Forelimb muscle (tissue), 1 donor: ENCODE results near the gene SHOC2. TPM values are rescaled to one million over a fixed set of nuclear protein-coding genes. Genes with fewer than 3 reads are reported as not detected.

ENCODE experiments used
- DNase-seq: peaks from one replicate; pipeline ENCODE4 v3.0.0-alpha.2; 2013; ENCODE audit warnings: low read depth
- polyA plus RNA-seq: library from polyadenylated mRNA; unstranded; fragments of 120-200 nt; gene quantifications from one replicate; pipeline ENCODE4 v1.2.1, GENCODE V29; 2013; ENCODE audit not compliant: insufficient read length

Gene SHOC2
- polyA plus RNA-seq, 1 donor = 27.6 TPM

- no peak for DNase-seq
Measured at GRCh38 chr10:110983466-110983865, 64.1 kb downstream of the SHOC2 start.

- peak; percentile 1 for DNase-seq
Measured at GRCh38 chr10:110985497-110986275, 66.3 kb downstream of the SHOC2 start.

- no peak for DNase-seq
Measured at GRCh38 chr10:110989016-110989415, 69.6 kb downstream of the SHOC2 start.

- DNase-seq = no peak
Measured at GRCh38 chr10:110992006-110992800, 72.8 kb downstream of the SHOC2 start.

GRCh38 chr10:110993024-110993693 is 73.8 kb downstream of the SHOC2 start:
- no peak for DNase-seq

- DNase-seq = no peak
Measured at GRCh38 chr10:110994406-110995086, 75.1 kb downstream of the SHOC2 start.

- no peak for DNase-seq
Measured at GRCh38 chr10:110995301-110995700, 75.9 kb downstream of the SHOC2 start.

- DNase-seq = no peak
Measured at GRCh38 chr10:110996256-110996655, 76.9 kb downstream of the SHOC2 start.

- no peak for DNase-seq
Measured at GRCh38 chr10:111004016-111004415, 84.6 kb downstream of the SHOC2 start.

- DNase-seq = no peak
Measured at GRCh38 chr10:111007486-111007885, 88.1 kb downstream of the SHOC2 start.

GRCh38 chr10:111015181-111015580 is 95.8 kb downstream of the SHOC2 start:
- DNase-seq = no peak

- DNase-seq = no peak
Measured at GRCh38 chr10:111017098-111017497, 97.7 kb downstream of the SHOC2 start.

- no peak for DNase-seq
Measured at GRCh38 chr10:111018021-111018420, 98.6 kb downstream of the SHOC2 start.

GRCh38 chr10:111023060-111023459 is 103.7 kb downstream of the SHOC2 start:
- no peak for DNase-seq

GRCh38 chr10:111030042-111030750 is 110.8 kb downstream of the SHOC2 start:
- no peak for DNase-seq

GRCh38 chr10:111034598-111035310 is 115.3 kb downstream of the SHOC2 start:
- no peak for DNase-seq

- no peak for DNase-seq
Measured at GRCh38 chr10:111035542-111035941, 116.1 kb downstream of the SHOC2 start.

GRCh38 chr10:111037858-111038257 is 118.5 kb downstream of the SHOC2 start:
- no peak for DNase-seq

GRCh38 chr10:111039522-111039921 is 120.1 kb downstream of the SHOC2 start:
- no peak for DNase-seq

GRCh38 chr10:111057006-111057405 is 137.6 kb downstream of the SHOC2 start:
- no peak for DNase-seq
